HCT116 (cell line): ENCODE measurements around the gene ZNF438. TPM values are rescaled to one million over a fixed set of nuclear protein-coding genes. Genes with fewer than 3 reads are reported as not detected.

ENCODE experiments used
- ATAC-seq: fragments of 200-7000 bp; cut with Tn5 transposase; 2 replicates; pipeline ENCODE4 v1.9.1; 2020; ENCODE audit warnings: mild to moderate bottlenecking, moderate library complexity
- BruUV-seq: library from RNA; stranded (reverse); fragments of 400-500 nt; replicated peaks from 2 replicates; lab custom pipeline; 2021; lab: Mats Ljungman, UMichigan
- CTCF ChIA-PET: fragments of 300-600 bp; sonication (Branson Sonifier 250); formaldehyde crosslinking; loops from one replicate; lab custom pipeline; 2021; ENCODE audit warnings: antibody characterized with exemption; lab: Charles Lee
- POLR2A ChIA-PET: fragments of 300-600, 350-600 bp; sonication (Branson Sonifier 250); formaldehyde crosslinking; loops from one replicate; lab custom pipeline; 2021; ENCODE audit warnings: antibody characterized with exemption; lab: Charles Lee
- RAD21 ChIA-PET, 2 experiments: fragments of 300-600 bp; sonication (Branson Sonifier 250); formaldehyde crosslinking; loops; one replicate each; lab custom pipeline; 2023; ENCODE audit warnings: low total read pairs in 2 of 2; ENCODE audit not compliant: uncharacterized antibody in 2 of 2, unreplicated experiment in 2 of 2, low non-redundant PET in 1 of 2; lab: Charles Lee
- DNase-seq: peaks from one replicate; pipeline ENCODE4 v3.0.0-alpha.2; 2010; ENCODE audit warnings: low read depth, low spot score
- H2AFZ ChIP-seq: fragments of 200-600 bp; shearing (Covaris generic), sonication (generic); 2 replicates; pipeline ENCODE4 v1.6.1; 2017; ENCODE audit warnings: low read depth, mixed run types, mixed read lengths, antibody characterized with exemption, low read length; ENCODE audit not compliant: poor library complexity, severe bottlenecking
- H3K27ac ChIP-seq: 2 replicates; pipeline ENCODE4 v1.5.1; 2012; ENCODE audit warnings: low read depth, low read length
- H3K27me3 ChIP-seq: fragments of 200-600 bp; sonication (generic); 2 replicates; pipeline ENCODE4 v1.6.1; 2016; ENCODE audit warnings: mixed run types, low read length, mixed read lengths; ENCODE audit not compliant: insufficient read depth
- H3K36me3 ChIP-seq, 2 experiments: fragments of 200-500 bp in 1 of 2; fragments of 200-600 bp in 1 of 2; sonication (Bioruptor generic) in 1 of 2; sonication (generic) in 1 of 2; 2 replicates each; pipeline versions ENCODE4 v1.5.1 to v1.6.1; 2014 to 2016; ENCODE audit warnings: low read length in 2 of 2, inconsistent platforms in 1 of 2, mixed read lengths in 1 of 2, mixed run types in 1 of 2; ENCODE audit not compliant: insufficient read depth in 2 of 2, control insufficient read depth in 1 of 2
- H3K4me1 ChIP-seq, 2 experiments: fragments of 200-600 bp in 1 of 2; sonication (generic) in 1 of 2; 2 replicates each; pipeline versions ENCODE4 v1.5.1 to v1.6.1; 2012 to 2017; ENCODE audit warnings: low read length in 2 of 2, inconsistent platforms in 1 of 2, mild to moderate bottlenecking in 1 of 2, mixed read lengths in 1 of 2, mixed run types in 1 of 2, moderate library complexity in 1 of 2; ENCODE audit not compliant: insufficient read depth in 2 of 2, control insufficient read depth in 1 of 2
- H3K4me2 ChIP-seq: fragments of 200-600 bp; sonication (generic); 2 replicates; pipeline ENCODE4 v1.6.1; 2017; ENCODE audit warnings: mixed run types, low read length, mixed read lengths
- H3K4me3 ChIP-seq, 2 experiments: fragments of 200-600 bp in 1 of 2; sonication (generic) in 1 of 2; replicated peaks in 1 of 2; 2 replicates each; pipeline ENCODE4 v1.5.1; 2011 to 2016; ENCODE audit warnings: low read length in 2 of 2, control low read depth in 1 of 2, low read depth in 1 of 2, mild to moderate bottlenecking in 1 of 2, mixed read lengths in 1 of 2, mixed run types in 1 of 2
- H3K79me2 ChIP-seq: fragments of 200-600 bp; sonication (generic); 2 replicates; pipeline ENCODE4 v1.6.1; 2017; ENCODE audit warnings: mild to moderate bottlenecking, mixed run types, low read length, moderate library complexity, mixed read lengths; ENCODE audit not compliant: insufficient read depth
- H3K9ac ChIP-seq: fragments of 200-600 bp; sonication (generic); 2 replicates; pipeline ENCODE4 v1.6.1; 2016; ENCODE audit warnings: low read length, mixed read lengths
- H3K9me2 ChIP-seq: fragments of 200-600 bp; sonication (generic), shearing (Covaris generic); 2 replicates; pipeline ENCODE4 v1.6.1; 2017; ENCODE audit warnings: mixed run types, mild to moderate bottlenecking, moderate library complexity; ENCODE audit not compliant: insufficient read depth
- H3K9me3 ChIP-seq, 2 experiments: fragments of 200-500 bp in 1 of 2; fragments of 200-600 bp in 1 of 2; sonication (Bioruptor generic) in 1 of 2; sonication (generic) in 1 of 2; 2 replicates each; pipeline ENCODE4 v1.6.1; 2014 to 2017; ENCODE audit warnings: low read length in 2 of 2, mixed read lengths in 2 of 2, inconsistent platforms in 1 of 2, low read depth in 1 of 2, mild to moderate bottlenecking in 1 of 2, mixed run types in 1 of 2, moderate library complexity in 1 of 2; ENCODE audit not compliant: control insufficient read depth in 1 of 2, insufficient read depth in 1 of 2
- H4K20me1 ChIP-seq: fragments of 200-600 bp; sonication (generic), shearing (Covaris generic); 2 replicates; pipeline ENCODE4 v1.6.1; 2017; ENCODE audit warnings: mixed run types, mild to moderate bottlenecking, moderate library complexity; ENCODE audit not compliant: insufficient read depth
- EGR1 ChIP-seq: IDR thresholded peaks from 2 replicates; pipeline ENCODE4 v1.6.1; 2012; ENCODE audit warnings: low read depth
- FOSL1 ChIP-seq: IDR thresholded peaks from 2 replicates; pipeline ENCODE4 v1.6.1; 2012; ENCODE audit warnings: low read depth
- JUND ChIP-seq: IDR thresholded peaks from 2 replicates; pipeline ENCODE4 v1.6.1; 2012
- MAX ChIP-seq: IDR thresholded peaks from 2 replicates; pipeline ENCODE4 v1.6.1; 2012
- POLR2A ChIP-seq: IDR thresholded peaks from 2 replicates; pipeline ENCODE4 v1.7.0; 2011; ENCODE audit warnings: borderline replicate concordance; ENCODE audit not compliant: insufficient read depth, insufficient read length; ENCODE audit errors: extremely low read depth
- POLR2AphosphoS5 ChIP-seq: IDR thresholded peaks from 2 replicates; pipeline ENCODE4 v1.6.1; 2011; ENCODE audit warnings: mild to moderate bottlenecking, low read depth, low read length, moderate library complexity
- RAD21 ChIP-seq: IDR thresholded peaks from 2 replicates; pipeline ENCODE4 v1.6.1; 2012; ENCODE audit warnings: low read depth, mild to moderate bottlenecking
- REST ChIP-seq: IDR thresholded peaks from 2 replicates; pipeline ENCODE4 v1.6.1; 2012; ENCODE audit warnings: low read depth
- SIN3A ChIP-seq: IDR thresholded peaks from 2 replicates; pipeline ENCODE4 v1.6.1; 2012; ENCODE audit warnings: low read depth
- SP1 ChIP-seq: IDR thresholded peaks from 2 replicates; pipeline ENCODE4 v1.6.1; 2012; ENCODE audit warnings: low read depth
- SRF ChIP-seq: IDR thresholded peaks from 2 replicates; pipeline ENCODE4 v1.6.1; 2012; ENCODE audit warnings: low read depth
- YY1 ChIP-seq: IDR thresholded peaks from 2 replicates; pipeline ENCODE4 v1.6.1; 2011; ENCODE audit warnings: low read length, low read depth, moderate library complexity, mild to moderate bottlenecking; ENCODE audit not compliant: insufficient replicate concordance; ENCODE audit errors: extremely low read depth
- ZNF274 ChIP-seq: fragments of 200-500 bp; sonication (Bioruptor generic); IDR thresholded peaks from 2 replicates; pipeline ENCODE4 v1.6.1; 2014; ENCODE audit warnings: mild to moderate bottlenecking, low read depth, low read length, inconsistent platforms
- intact Hi-C: fragments of 100-400 bp; cut with micrococcal nuclease; formaldehyde crosslinking; loops from 2 replicates; pipeline ENCODE4 v1.10.0; 2022
- total RNA-seq: library from RNA; stranded (reverse); gene quantifications from one replicate; pipeline ENCODE4 v1.2.1, GENCODE V29; 2021; ENCODE audit not compliant: unreplicated experiment

Gene ZNF438
- total RNA-seq, 1 experiment from 2014 or later: 3.3 TPM

GRCh38 chr10:30999070-30999712 lies 32.5 kb downstream of the ZNF438 start:
- Histone ChIP-seq H3K9me3 (no peaks in the 10 kb centered on the region; a peak in 2 of 4 replicates), H3K27ac (no peak overlapping the region), H3K36me3 (no peaks in the 10 kb centered on the region), H3K4me2 (no peak overlapping the region), H3K27me3 (no peaks in the 10 kb centered on the region), H2AFZ (no peak overlapping the region), H3K9ac (no peak overlapping the region), H3K9me2 (no peaks in the 10 kb centered on the region), H3K4me3 (no peak overlapping the region), H3K79me2 (no peaks in the 10 kb centered on the region), H4K20me1 (no peaks in the 10 kb centered on the region), H3K4me1 (peaks cover 0 to under 1% of the 10 kb centered on the region in 2 experiments; a peak in 1 of 4 replicates)
- RAD21 ChIA-PET: no interaction called here
- POLR2A ChIA-PET: no interaction called here
- ATAC-seq (no peak), DNase-seq (no peak)
- intact Hi-C loops: no loop called here
- CTCF ChIA-PET: no interaction called here
- TF ChIP-seq SRF: no peak
- TF ChIP-seq EGR1: no peak
- TF ChIP-seq MAX: no peak
- TF ChIP-seq SIN3A: no peak
- BruUV-seq: no TSS peak

- ChIA-PET RAD21 (no interaction called here), CTCF (interaction anchor here (0.6 kb wide), 1 partner anchor 624 kb away, joined by 3 read pairs; no protein-coding TSS in a partner anchor), POLR2A (interaction anchor here (0.6 to 0.7 kb wide), 2 partner anchors 100 to 472 kb away, joined by 3 read pairs; no protein-coding TSS in a partner anchor)
- H2AFZ ChIP-seq: no peak overlapping the region
- H3K27ac ChIP-seq: no peak overlapping the region
- H3K4me1 ChIP-seq: no peaks in the 10 kb centered on the region
- H3K9me2 ChIP-seq: no peaks in the 10 kb centered on the region
- no peaks in the 10 kb centered on the region; a peak in 2 of 4 replicates for H3K9me3 ChIP-seq
- no peak overlapping the region for H3K4me2 ChIP-seq
- no peaks in the 10 kb centered on the region for H3K27me3 ChIP-seq
- DNase-seq (no peak), ATAC-seq (no peak)
- H3K4me3 ChIP-seq: no peak overlapping the region
- BruUV-seq: no TSS peak
- no peaks in the 10 kb centered on the region for H4K20me1 ChIP-seq
- intact Hi-C loops: no loop called here
- H3K9ac ChIP-seq: no peak overlapping the region
- H3K79me2 ChIP-seq: no peaks in the 10 kb centered on the region
- no peaks in the 10 kb centered on the region for H3K36me3 ChIP-seq
- TF ChIP-seq POLR2AphosphoS5 (no peak), RAD21 (no peak), EGR1 (no peak), FOSL1 (no peak), REST (no peak), YY1 (no peak), SP1 (no peak), JUND (no peak), POLR2A (no peak), ZNF274 (no peak)
Observed at GRCh38 chr10:30997536-30998235, 34.0 kb downstream of the ZNF438 start.
